Astrocyte of the hippocampus (primary cell): ENCODE measurements around the gene RAB11B.
"Not testable (repeated sequence)": the region's sequence is repeated elsewhere in the genome, so short reads cannot be mapped to it uniquely, and the experiment has no call there.

Experiments
- DNase-seq: peaks from one replicate; pipeline ENCODE4 v3.0.0; 2011; ENCODE audit warnings: low read depth, low spot score

Gene RAB11B

GRCh38 chr19:8393871-8394250 is 3.7 kb downstream of the RAB11B start:
- DNase-seq: no peak

- DNase-seq: no peak
Measured at GRCh38 chr19:8395621-8396082, 5.5 kb downstream of the RAB11B start.

- DNase-seq: no peak
Measured at GRCh38 chr19:8396185-8396562, 6.0 kb downstream of the RAB11B start.

- DNase-seq: peak; percentile 72
Measured at GRCh38 chr19:8396563-8397203, 6.5 kb downstream of the RAB11B start.

- no peak for DNase-seq
Measured at GRCh38 chr19:8397271-8397670, 7.1 kb downstream of the RAB11B start.

GRCh38 chr19:8397746-8398310 is 7.7 kb downstream of the RAB11B start:
- no peak for DNase-seq

GRCh38 chr19:8398311-8398771 is 8.2 kb downstream of the RAB11B start:
- peak; percentile 18 for DNase-seq

- DNase-seq: no peak
Measured at GRCh38 chr19:8399681-8400188, 9.6 kb downstream of the RAB11B start.

- no peak for DNase-seq
Measured at GRCh38 chr19:8401981-8402411, 11.8 kb downstream of the RAB11B start.

GRCh38 chr19:8403098-8403819 is 13.1 kb downstream of the RAB11B start:
- DNase-seq: no peak

GRCh38 chr19:8403820-8404109 is 13.6 kb downstream of the RAB11B start:
- no peak for DNase-seq

- no peak for DNase-seq
Measured at GRCh38 chr19:8404391-8405151, 14.4 kb downstream of the RAB11B start.

- DNase-seq: not testable (repeated sequence)
Measured at GRCh38 chr19:8410718-8411117, 20.6 kb downstream of the RAB11B start.

GRCh38 chr19:8412783-8413628 is 22.8 kb downstream of the RAB11B start, which contains the start of gene MARCHF2:
TSS of gene MARCHF2 (plus strand) at chr19:8413305. CDS start at chr19:8421841, 8,536 bp downstream.
- DNase-seq: peak; percentile 99

GRCh38 chr19:8413629-8413995 is 23.5 kb downstream of the RAB11B start:
- DNase-seq: no peak

- DNase-seq: no peak
Measured at GRCh38 chr19:8416796-8417195, 26.6 kb downstream of the RAB11B start.

GRCh38 chr19:8421484-8422461 is 31.6 kb downstream of the RAB11B start:
- DNase-seq: no peak

- peak; percentile 97 for DNase-seq
Measured at GRCh38 chr19:8423817-8424223, 33.7 kb downstream of the RAB11B start.

- not testable (repeated sequence) for DNase-seq
Measured at GRCh38 chr19:8425331-8425730, 35.2 kb downstream of the RAB11B start.

GRCh38 chr19:8426283-8426682 is 36.1 kb downstream of the RAB11B start:
- no peak for DNase-seq
